SU-DHL-6 (cell line): Measurements from ENCODE around the gene CDR2L.

Experiments
- H2AFZ ChIP-seq: fragments of 200-600 bp; sonication (generic); 2 replicates; pipeline ENCODE4 v1.6.1; 2014; ENCODE audit warnings: low read depth, mild to moderate bottlenecking, moderate library complexity, mixed read lengths, antibody characterized with exemption, low read length; ENCODE audit not compliant: severe bottlenecking
- H3F3A ChIP-seq: fragments of 200-600 bp; shearing (Covaris generic); 2 replicates; pipeline ENCODE4 v1.6.0; 2016; ENCODE audit warnings: antibody characterized with exemption, mild to moderate bottlenecking; ENCODE audit not compliant: insufficient read depth
- H3K27ac ChIP-seq: fragments of 200-600 bp; sonication (generic); 2 replicates; pipeline ENCODE4 v1.5.1; 2016; ENCODE audit warnings: low read depth, mild to moderate bottlenecking, low read length, moderate library complexity, mixed read lengths
- H3K27me3 ChIP-seq: fragments of 200-600 bp; sonication (generic), shearing (Covaris generic); 2 replicates; pipeline ENCODE4 v1.6.0; 2014; ENCODE audit warnings: mild to moderate bottlenecking, low read length
- H3K36me3 ChIP-seq: fragments of 200-600 bp; sonication (generic); 2 replicates; pipeline ENCODE4 v1.6.1; 2014; ENCODE audit warnings: mild to moderate bottlenecking, low read length, mixed read lengths
- H3K4me2 ChIP-seq: fragments of 300-600, 200-600 bp; shearing (Covaris generic), sonication (generic); 2 replicates; pipeline ENCODE4 v1.6.0; 2014; ENCODE audit warnings: low read length, low read depth, mild to moderate bottlenecking; ENCODE audit not compliant: poor library complexity, severe bottlenecking
- H3K4me3 ChIP-seq: fragments of 200-600 bp; sonication (generic); 2 replicates; pipeline ENCODE4 v1.5.1; 2014; ENCODE audit warnings: antibody characterized with exemption, low read length, mild to moderate bottlenecking, mixed read lengths; ENCODE audit not compliant: insufficient read depth, poor library complexity, severe bottlenecking
- H3K79me2 ChIP-seq: fragments of 200-600 bp; sonication (generic); 2 replicates; pipeline ENCODE4 v1.6.1; 2014; ENCODE audit warnings: mild to moderate bottlenecking, low read length, moderate library complexity; ENCODE audit not compliant: insufficient read depth
- H3K9ac ChIP-seq: fragments of 200-600 bp; sonication (generic); 2 replicates; pipeline ENCODE4 v1.7.0; 2014; ENCODE audit warnings: mild to moderate bottlenecking, low read length
- H3K9me2 ChIP-seq: fragments of 200-600 bp; sonication (generic); replicated peaks from 2 replicates; pipeline ENCODE4 v1.6.1; 2014; ENCODE audit warnings: low read length; ENCODE audit not compliant: insufficient read depth
- H3K9me3 ChIP-seq: fragments of 200-600 bp; sonication (generic); 2 replicates; pipeline ENCODE4 v1.6.1; 2014; ENCODE audit warnings: low read length, mixed read lengths; ENCODE audit not compliant: insufficient read depth
- H4K20me1 ChIP-seq: fragments of 200-600 bp; sonication (generic); 2 replicates; pipeline ENCODE4 v1.6.1; 2014; ENCODE audit warnings: low read depth, mild to moderate bottlenecking, antibody characterized with exemption, low read length, moderate library complexity, mixed read lengths
- CTCF ChIP-seq: fragments of 200-600 bp; sonication (generic); IDR thresholded peaks from one replicate; pipeline ENCODE4 v1.5.1; 2017; ENCODE audit warnings: antibody characterized with exemption, mild to moderate bottlenecking, low read length, moderate library complexity; ENCODE audit not compliant: insufficient read depth, poor library complexity, severe bottlenecking
- EZH2phosphoT487 ChIP-seq: fragments of 200-600 bp; sonication (generic), shearing (Covaris generic); conservative IDR thresholded peaks from 2 replicates; pipeline ENCODE4 v1.6.1; 2018; ENCODE audit warnings: mild to moderate bottlenecking, antibody characterized with exemption, low read length, moderate library complexity, mixed read lengths

Gene CDR2L

GRCh38 chr17:74978240-74978639 is 9.2 kb upstream of the CDR2L start:
- H3K27me3 ChIP-seq = no peaks in the 10 kb centered on the region
- no peaks in the 10 kb centered on the region for H3K9me2 ChIP-seq
- H3K9me3 ChIP-seq = no peaks in the 10 kb centered on the region
- H3F3A ChIP-seq = no peaks in the 10 kb centered on the region
- TF ChIP-seq CTCF (no peak), EZH2phosphoT487 (no peak)
- H4K20me1 ChIP-seq = no peaks in the 10 kb centered on the region
- H3K9ac ChIP-seq = no peak overlapping the region
- no peak overlapping the region for H3K27ac ChIP-seq
- H3K4me3 ChIP-seq = no peak overlapping the region
- H3K4me2 ChIP-seq = no peak overlapping the region
- H2AFZ ChIP-seq = no peak overlapping the region
- no peaks in the 10 kb centered on the region for H3K36me3 ChIP-seq
- H3K79me2 ChIP-seq = no peaks in the 10 kb centered on the region

GRCh38 chr17:74979408-74980146 is 7.9 kb upstream of the CDR2L start:
- TF ChIP-seq CTCF (no peak), EZH2phosphoT487 (no peak)
- H3K4me2 ChIP-seq = no peak overlapping the region
- H3K27me3 ChIP-seq = no peaks in the 10 kb centered on the region
- H3K79me2 ChIP-seq = no peaks in the 10 kb centered on the region
- no peak overlapping the region for H2AFZ ChIP-seq
- no peak overlapping the region for H3K27ac ChIP-seq
- H3K4me3 ChIP-seq = no peak overlapping the region
- no peaks in the 10 kb centered on the region for H3K9me2 ChIP-seq
- H3K9ac ChIP-seq = no peak overlapping the region
- no peaks in the 10 kb centered on the region for H3K36me3 ChIP-seq
- H4K20me1 ChIP-seq = no peaks in the 10 kb centered on the region
- no peaks in the 10 kb centered on the region for H3K9me3 ChIP-seq
- H3F3A ChIP-seq = no peaks in the 10 kb centered on the region

GRCh38 chr17:74981318-74981978 is 6.0 kb upstream of the CDR2L start:
- H2AFZ ChIP-seq = peak overlapping the region; percentile 15
- H3K79me2 ChIP-seq = no peaks in the 10 kb centered on the region
- no peaks in the 10 kb centered on the region for H3K9me2 ChIP-seq
- TF ChIP-seq CTCF (no peak), EZH2phosphoT487 (no peak)
- peak overlapping the region; percentile 39 for H3K9ac ChIP-seq
- no peaks in the 10 kb centered on the region for H3K9me3 ChIP-seq
- H4K20me1 ChIP-seq = no peaks in the 10 kb centered on the region
- no peaks in the 10 kb centered on the region for H3F3A ChIP-seq
- H3K4me3 ChIP-seq = peak overlapping the region; percentile 26
- no peaks in the 10 kb centered on the region for H3K36me3 ChIP-seq
- H3K27ac ChIP-seq = no peak overlapping the region
- peak overlapping the region; percentile 42 for H3K4me2 ChIP-seq
- no peaks in the 10 kb centered on the region for H3K27me3 ChIP-seq
